CD4-positive, alpha-beta T cell treated with Interleukin-1 beta for 1 hour (primary cell): ENCODE data around the gene PDE6C.

ENCODE experiments used
- DNase-seq, 2 donors: peaks; one replicate each; pipeline ENCODE4 v3.0.0-alpha.2; 2020 to 2022

Gene PDE6C

GRCh38 chr10:93707623-93708022 lies 95.3 kb downstream of the PDE6C start:
- no peak for DNase-seq

GRCh38 chr10:93710333-93710909 lies 98.1 kb downstream of the PDE6C start:
- no peak for DNase-seq

GRCh38 chr10:93711891-93712290 lies 99.6 kb downstream of the PDE6C start:
- DNase-seq: no peak

GRCh38 chr10:93712593-93712992 lies 100.3 kb downstream of the PDE6C start:
- no peak for DNase-seq

- peak; percentile 6 to 9 for DNase-seq
Measured at GRCh38 chr10:93715345-93715744, 103.0 kb downstream of the PDE6C start.
